Loucy (cell line): Measurements from ENCODE around the gene ARHGAP26.

Experiments
- H2AFZ ChIP-seq: fragments of 200-600 bp; sonication (generic); 2 replicates; pipeline ENCODE4 v1.6.0; 2016; ENCODE audit warnings: antibody characterized with exemption, mild to moderate bottlenecking, low read length, moderate library complexity
- H3F3A ChIP-seq: fragments of 200-600 bp; 2 replicates; pipeline ENCODE4 v1.6.0; 2016; ENCODE audit warnings: antibody characterized with exemption, low read depth, mild to moderate bottlenecking
- H3K27me3 ChIP-seq: fragments of 200-600 bp; sonication (generic); 2 replicates; pipeline ENCODE4 v1.6.1; 2014; ENCODE audit warnings: low read length, mild to moderate bottlenecking; ENCODE audit not compliant: insufficient read depth, poor library complexity, severe bottlenecking
- H3K36me3 ChIP-seq: fragments of 200-600 bp; sonication (generic); 2 replicates; pipeline ENCODE4 v1.6.1; 2016; ENCODE audit warnings: low read length; ENCODE audit not compliant: insufficient read depth
- H3K4me1 ChIP-seq: fragments of 200-600 bp; sonication (generic); 2 replicates; pipeline ENCODE4 v1.5.1; 2014; ENCODE audit warnings: low read length, mild to moderate bottlenecking; ENCODE audit not compliant: insufficient read depth, poor library complexity, severe bottlenecking
- H3K4me2 ChIP-seq: fragments of 200-600 bp; sonication (generic); 2 replicates; pipeline ENCODE4 v1.6.0; 2014; ENCODE audit warnings: antibody characterized with exemption, low read length, low read depth, mild to moderate bottlenecking; ENCODE audit not compliant: poor library complexity, severe bottlenecking
- H3K4me3 ChIP-seq: fragments of 200-600 bp; sonication (generic); 2 replicates; pipeline ENCODE4 v1.5.1; 2014; ENCODE audit warnings: low read length, mild to moderate bottlenecking, mixed read lengths; ENCODE audit not compliant: poor library complexity, severe bottlenecking
- H3K79me2 ChIP-seq: fragments of 200-600 bp; sonication (generic); 2 replicates; pipeline ENCODE4 v1.6.1; 2014; ENCODE audit warnings: low read length; ENCODE audit not compliant: insufficient read depth
- H3K9ac ChIP-seq: fragments of 200-600 bp; sonication (generic); 2 replicates; pipeline ENCODE4 v1.6.0; 2014; ENCODE audit warnings: mild to moderate bottlenecking, low read depth, low read length, moderate library complexity; ENCODE audit not compliant: poor library complexity, severe bottlenecking
- H3K9me2 ChIP-seq: fragments of 200-600 bp; sonication (generic); replicated peaks from 2 replicates; pipeline ENCODE4 v1.6.1; 2016; ENCODE audit warnings: low read depth, low read length, mixed read lengths
- H3K9me3 ChIP-seq: fragments of 200-600 bp; sonication (generic); 2 replicates; pipeline ENCODE4 v1.6.1; 2014; ENCODE audit warnings: mild to moderate bottlenecking, antibody characterized with exemption, low read length, low read depth; ENCODE audit not compliant: insufficient read depth
- H4K20me1 ChIP-seq: fragments of 200-600 bp; sonication (generic); 2 replicates; pipeline ENCODE4 v1.6.0; 2014; ENCODE audit warnings: antibody characterized with exemption, low read length, mild to moderate bottlenecking; ENCODE audit not compliant: insufficient read depth, poor library complexity, severe bottlenecking
- CTCF ChIP-seq: fragments of 200-600 bp; sonication (generic); conservative IDR thresholded peaks from 2 replicates; pipeline ENCODE4 v1.5.1; 2014; ENCODE audit warnings: mild to moderate bottlenecking, antibody characterized with exemption, low read length
- EZH2phosphoT487 ChIP-seq: fragments of 200-600 bp; IDR thresholded peaks from 2 replicates; pipeline ENCODE4 v1.6.1; 2018; ENCODE audit warnings: antibody characterized with exemption, mild to moderate bottlenecking, moderate library complexity, borderline replicate concordance

ARHGAP26 gene

DNA sequence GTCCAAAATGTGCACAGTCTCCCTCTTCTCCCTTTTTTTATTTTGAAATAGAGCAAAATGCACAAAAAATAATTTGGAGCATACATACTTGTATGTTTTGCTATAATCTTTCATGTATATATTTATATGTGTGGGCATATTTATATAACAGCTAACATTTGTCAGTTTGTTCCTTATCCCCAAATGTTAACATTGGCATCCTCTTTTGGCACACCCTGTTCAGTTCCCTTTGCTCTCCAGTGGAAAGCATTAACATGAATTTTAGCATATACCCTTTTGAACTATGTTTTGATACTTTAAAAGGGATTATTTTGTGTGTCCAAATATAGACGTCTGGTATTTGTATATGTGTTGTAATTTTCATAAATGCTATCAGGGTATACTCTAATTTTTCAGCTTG, 306.2 kb downstream of the ARHGAP26 start:
- no peak overlapping the region for H3K9ac ChIP-seq
- no peak overlapping the region for H2AFZ ChIP-seq
- no peaks in the 10 kb centered on the region for H3K36me3 ChIP-seq
- no peak for TF ChIP-seq CTCF
- no peak for TF ChIP-seq EZH2phosphoT487
- H3K9me2 ChIP-seq = no peaks in the 10 kb centered on the region
- no peaks in the 10 kb centered on the region for H3K9me3 ChIP-seq
- H3K4me2 ChIP-seq = no peak overlapping the region
- no peaks in the 10 kb centered on the region for H3K4me1 ChIP-seq
- H3K79me2 ChIP-seq = no peaks in the 10 kb centered on the region
- H3K27me3 ChIP-seq = no peaks in the 10 kb centered on the region
- no peaks in the 10 kb centered on the region for H4K20me1 ChIP-seq
- H3K4me3 ChIP-seq = no peak overlapping the region
- H3F3A ChIP-seq = no peaks in the 10 kb centered on the region

DNA sequence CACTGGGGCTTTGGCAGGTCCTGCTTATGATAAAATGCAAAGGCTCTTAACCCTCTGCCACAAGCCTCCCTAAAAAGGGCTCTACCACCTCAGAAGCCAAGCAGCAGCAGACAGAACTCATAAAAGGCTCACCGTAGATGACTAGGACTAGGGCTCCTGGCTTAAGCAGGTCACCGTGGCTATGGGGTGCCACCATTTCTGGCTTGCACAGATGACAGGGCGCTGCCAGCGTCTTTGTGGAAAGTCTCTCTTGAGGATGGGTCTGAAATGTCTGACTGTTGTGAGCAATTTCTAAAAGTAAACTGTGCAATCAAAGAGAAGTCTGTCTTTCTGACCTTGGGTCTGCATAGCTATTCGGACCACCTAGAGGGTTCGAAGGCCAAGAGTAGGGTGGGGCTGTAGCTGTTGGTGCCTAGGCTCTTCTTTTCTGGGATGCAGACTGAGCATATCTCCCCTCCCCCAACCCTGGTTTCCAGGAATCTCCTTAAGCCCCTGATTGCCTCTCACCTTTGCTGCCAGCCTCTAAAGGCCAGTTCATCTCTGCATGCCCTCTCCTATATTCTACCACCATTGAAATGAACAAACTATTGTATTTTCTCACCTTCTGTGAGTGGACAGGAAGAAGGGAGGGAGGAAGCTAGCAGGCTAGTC, 307.4 kb downstream of the ARHGAP26 start:
- Histone ChIP-seq H3K27me3 (no peaks in the 10 kb centered on the region), H3K4me2 (no peak overlapping the region), H3K9me3 (no peaks in the 10 kb centered on the region), H3K4me1 (no peaks in the 10 kb centered on the region), H3K36me3 (no peaks in the 10 kb centered on the region), H3K79me2 (no peaks in the 10 kb centered on the region), H2AFZ (no peak overlapping the region), H4K20me1 (no peaks in the 10 kb centered on the region), H3F3A (no peaks in the 10 kb centered on the region), H3K9ac (no peak overlapping the region), H3K9me2 (no peaks in the 10 kb centered on the region), H3K4me3 (no peak overlapping the region)
- TF ChIP-seq EZH2phosphoT487 = no peak
- no peak for TF ChIP-seq CTCF

DNA sequence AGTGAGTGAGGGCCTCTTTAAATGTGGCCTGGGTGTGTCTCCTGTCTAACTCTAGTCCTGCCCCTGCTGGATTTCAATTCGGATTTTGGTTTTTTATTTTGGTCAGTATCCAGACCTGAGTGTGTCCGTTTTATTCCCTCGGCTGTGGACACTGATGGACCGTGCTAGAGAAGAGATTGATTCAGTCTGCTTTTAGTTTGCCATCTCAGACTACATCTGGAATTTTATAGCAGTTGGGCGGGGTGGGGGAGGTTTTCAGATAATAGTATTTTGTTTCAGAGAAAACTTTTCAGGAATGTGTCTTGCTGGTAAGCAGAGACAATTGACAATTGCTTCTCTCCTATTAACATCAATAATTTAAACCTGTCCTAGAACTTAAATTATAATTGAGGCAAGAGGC, 308.1 kb downstream of the ARHGAP26 start:
- Histone ChIP-seq H4K20me1 (no peaks in the 10 kb centered on the region), H3F3A (no peaks in the 10 kb centered on the region)

GRCh38 chr5:143078971-143079370, 308.8 kb downstream of the ARHGAP26 start:
- H3F3A ChIP-seq = no peaks in the 10 kb centered on the region
- no peaks in the 10 kb centered on the region for H3K9me2 ChIP-seq
- TF ChIP-seq CTCF (no peak), EZH2phosphoT487 (no peak)
- no peak overlapping the region for H3K4me3 ChIP-seq
- H3K4me1 ChIP-seq = no peaks in the 10 kb centered on the region
- H3K79me2 ChIP-seq = no peaks in the 10 kb centered on the region
- no peak overlapping the region for H2AFZ ChIP-seq
- no peak overlapping the region for H3K9ac ChIP-seq
- no peaks in the 10 kb centered on the region for H3K27me3 ChIP-seq
- no peaks in the 10 kb centered on the region for H3K36me3 ChIP-seq
- H4K20me1 ChIP-seq = no peaks in the 10 kb centered on the region
- H3K4me2 ChIP-seq = no peak overlapping the region
- no peaks in the 10 kb centered on the region for H3K9me3 ChIP-seq

More for the DNA sequence above, 308.1 kb downstream of the ARHGAP26 start:
- H3K9me3 ChIP-seq = no peaks in the 10 kb centered on the region
- H3K4me2 ChIP-seq = no peak overlapping the region
- no peaks in the 10 kb centered on the region for H3K27me3 ChIP-seq
- H3K9ac ChIP-seq = no peak overlapping the region
- H2AFZ ChIP-seq = no peak overlapping the region
- H3K36me3 ChIP-seq = no peaks in the 10 kb centered on the region
- no peaks in the 10 kb centered on the region for H3K4me1 ChIP-seq
- H3K79me2 ChIP-seq = no peaks in the 10 kb centered on the region
- H3K4me3 ChIP-seq = no peak overlapping the region
- no peak for TF ChIP-seq EZH2phosphoT487
- H3K9me2 ChIP-seq = no peaks in the 10 kb centered on the region
